Activated CD8-positive, alpha-beta memory T cell treated with anti-CD3 and anti-CD28 coated beads for 48 hours (primary cell): ENCODE results near the gene GJB3.
"Not testable (repeated sequence)": the region's sequence is repeated elsewhere in the genome, so short reads cannot be mapped to it uniquely, and the experiment has no call there.

Source experiments
- DNase-seq, 3 experiments: peaks; one replicate each; pipeline ENCODE4 v3.0.0-alpha.2; 2020; ENCODE audit warnings: low read depth in 2 of 3, low spot score in 2 of 3

GJB3 gene

GRCh38 chr1:34759503-34760357 lies 21.3 kb upstream of the GJB3 start, which contains the start of gene GJB4:
GJB4 (plus strand) TSS chr1:34759740; CDS start chr1:34761255, 1,515 bp downstream.
- no peak for DNase-seq

DNA sequence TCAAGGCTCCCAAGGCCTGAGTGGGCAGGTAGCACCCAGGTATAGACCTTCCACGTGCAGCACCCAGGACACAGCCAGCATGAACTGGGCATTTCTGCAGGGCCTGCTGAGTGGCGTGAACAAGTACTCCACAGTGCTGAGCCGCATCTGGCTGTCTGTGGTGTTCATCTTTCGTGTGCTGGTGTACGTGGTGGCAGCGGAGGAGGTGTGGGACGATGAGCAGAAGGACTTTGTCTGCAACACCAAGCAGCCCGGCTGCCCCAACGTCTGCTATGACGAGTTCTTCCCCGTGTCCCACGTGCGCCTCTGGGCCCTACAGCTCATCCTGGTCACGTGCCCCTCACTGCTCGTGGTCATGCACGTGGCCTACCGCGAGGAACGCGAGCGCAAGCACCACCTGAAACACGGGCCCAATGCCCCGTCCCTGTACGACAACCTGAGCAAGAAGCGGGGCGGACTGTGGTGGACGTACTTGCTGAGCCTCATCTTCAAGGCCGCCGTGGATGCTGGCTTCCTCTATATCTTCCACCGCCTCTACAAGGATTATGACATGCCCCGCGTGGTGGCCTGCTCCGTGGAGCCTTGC lies 19.7 kb upstream of the GJB3 start:
- no peak for DNase-seq

- DNase-seq: no peak
Measured at GRCh38 chr1:34761776-34762307, 19.2 kb upstream of the GJB3 start.

- DNase-seq: no peak
Measured at GRCh38 chr1:34762474-34763141, 18.4 kb upstream of the GJB3 start.

DNA sequence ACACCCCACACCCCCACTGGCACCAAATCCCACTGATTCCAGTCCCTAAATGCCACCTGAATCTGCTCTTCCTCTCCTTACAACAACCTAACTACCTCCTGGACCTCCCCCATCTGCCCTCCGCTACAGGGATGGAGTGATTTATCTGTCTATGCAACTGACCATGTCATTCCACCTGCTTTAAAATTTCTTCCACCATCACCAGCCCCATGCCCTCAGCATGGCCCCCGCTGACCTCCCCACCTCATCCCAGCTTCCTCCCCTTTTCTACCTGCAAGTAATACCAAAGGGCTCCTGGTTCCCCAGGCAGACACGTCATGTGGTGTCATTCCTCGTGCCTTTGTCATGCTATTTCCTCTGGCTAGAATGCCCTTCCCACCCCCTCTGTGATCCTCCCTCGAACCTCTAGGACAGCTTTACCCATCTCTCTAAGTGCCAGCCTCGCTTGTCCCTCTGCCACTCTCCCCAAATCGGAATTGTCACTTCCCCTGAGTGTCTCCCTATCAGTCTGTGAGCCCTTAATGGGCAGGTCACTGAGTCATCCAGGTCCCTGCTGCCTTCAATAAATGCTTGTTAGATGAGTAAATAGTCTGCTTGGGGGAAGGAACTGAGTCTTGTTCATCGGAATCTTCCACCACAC lies 17.8 kb upstream of the GJB3 start:
- no peak for DNase-seq

DNA sequence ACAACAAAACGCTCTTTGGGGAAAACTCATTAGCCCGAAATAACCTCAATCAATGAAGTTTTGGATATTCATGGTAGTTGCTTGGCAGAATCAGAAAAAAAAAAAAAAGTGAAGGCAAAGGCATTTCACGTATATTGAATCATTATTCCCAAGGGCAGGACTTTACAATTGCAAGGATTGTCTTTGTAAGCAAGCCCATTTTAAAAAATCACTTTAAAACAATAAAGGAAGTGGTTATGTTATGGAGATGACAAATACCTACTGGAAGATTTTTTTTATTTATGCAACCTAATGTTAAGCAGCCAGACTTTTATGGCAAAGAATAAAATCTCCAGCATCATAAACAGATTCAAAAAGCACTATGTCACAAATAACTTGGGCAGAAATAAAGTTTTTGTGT lies 12.2 kb upstream of the GJB3 start:
- no peak for DNase-seq

- DNase-seq: no peak
Measured at GRCh38 chr1:34770891-34771504, 10.0 kb upstream of the GJB3 start.

GRCh38 chr1:34771573-34772371 lies 9.2 kb upstream of the GJB3 start:
- no peak for DNase-seq

GRCh38 chr1:34773114-34773513 lies 7.9 kb upstream of the GJB3 start:
- not testable (repeated sequence) for DNase-seq

GRCh38 chr1:34774957-34775356 lies 6.1 kb upstream of the GJB3 start:
- no peak for DNase-seq

GRCh38 chr1:34776911-34777310 lies 4.1 kb upstream of the GJB3 start:
- DNase-seq: no peak

DNA sequence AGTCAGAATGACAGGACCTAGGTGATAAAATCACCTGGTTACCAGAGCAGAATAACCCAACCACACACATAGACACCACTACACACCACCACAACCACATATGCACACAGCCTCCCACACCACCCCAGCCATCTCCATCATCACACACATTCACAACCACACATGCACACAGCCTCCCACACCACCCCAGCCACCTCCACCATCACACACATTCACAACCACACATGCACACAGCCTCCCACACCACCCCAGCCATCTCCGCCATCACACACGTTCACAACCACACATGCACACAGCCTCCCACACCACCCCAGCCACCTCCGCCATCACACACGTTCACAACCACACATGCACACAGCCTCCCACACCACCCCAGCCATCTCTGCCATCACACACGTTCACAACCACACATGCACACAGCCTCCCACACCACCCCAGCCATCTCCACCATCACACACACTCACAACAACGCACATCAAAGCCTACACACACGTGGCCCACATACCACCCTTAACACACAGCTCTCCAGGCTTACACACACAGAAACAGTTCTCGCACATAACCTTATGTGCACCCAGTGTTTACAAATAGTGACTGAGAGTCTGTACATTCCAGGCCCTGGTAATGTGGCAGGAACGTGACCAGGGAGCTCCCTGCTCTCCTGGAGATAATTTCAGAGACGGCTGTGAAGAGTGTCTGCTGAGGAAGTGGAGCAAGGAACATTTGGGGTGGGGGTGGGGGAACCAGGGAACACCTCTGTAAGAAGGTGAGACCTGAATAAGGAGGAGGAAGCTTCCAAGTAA lies 3.3 kb upstream of the GJB3 start:
- DNase-seq: no peak

- no peak for DNase-seq
Measured at GRCh38 chr1:34778381-34778780, 2.6 kb upstream of the GJB3 start.

DNA sequence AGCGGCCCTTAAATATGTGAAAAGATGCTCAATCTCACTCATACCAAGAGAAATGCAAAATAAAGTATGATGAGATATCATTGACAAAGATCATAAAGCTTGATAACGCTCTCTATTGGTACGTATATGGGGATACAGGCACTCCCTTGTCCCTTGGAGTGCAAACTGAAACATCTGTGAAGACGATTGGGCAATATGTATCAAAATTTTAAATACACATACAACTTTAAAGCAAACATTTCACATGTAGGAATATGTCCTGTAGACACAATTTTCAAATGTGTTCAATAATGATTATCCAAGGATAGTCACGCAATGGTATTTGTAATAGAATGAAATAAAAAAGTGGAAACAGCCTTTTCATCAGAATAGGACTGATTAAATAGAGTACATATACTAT lies 2.0 kb upstream of the GJB3 start:
- DNase-seq: no peak

DNA sequence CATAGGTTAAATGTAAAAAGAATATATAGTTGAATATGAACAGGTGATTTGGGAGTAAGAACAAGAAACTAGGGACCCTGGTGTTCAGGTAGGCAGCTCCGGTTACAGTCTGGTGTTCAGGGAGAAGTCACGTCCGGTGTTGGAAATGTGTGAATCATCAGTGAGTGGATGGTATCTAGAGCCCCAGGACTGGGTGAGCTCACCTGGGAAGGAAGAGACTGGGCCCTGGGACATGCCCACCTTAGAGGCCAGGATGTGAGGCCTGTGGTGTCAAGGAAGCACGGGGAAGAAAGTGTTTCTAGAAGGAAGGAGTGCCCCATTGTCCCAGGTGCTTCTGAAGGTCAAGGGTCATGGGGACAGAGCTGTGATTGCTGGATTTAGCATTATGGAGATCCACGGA lies 1.5 kb upstream of the GJB3 start:
- DNase-seq: no peak

DNA sequence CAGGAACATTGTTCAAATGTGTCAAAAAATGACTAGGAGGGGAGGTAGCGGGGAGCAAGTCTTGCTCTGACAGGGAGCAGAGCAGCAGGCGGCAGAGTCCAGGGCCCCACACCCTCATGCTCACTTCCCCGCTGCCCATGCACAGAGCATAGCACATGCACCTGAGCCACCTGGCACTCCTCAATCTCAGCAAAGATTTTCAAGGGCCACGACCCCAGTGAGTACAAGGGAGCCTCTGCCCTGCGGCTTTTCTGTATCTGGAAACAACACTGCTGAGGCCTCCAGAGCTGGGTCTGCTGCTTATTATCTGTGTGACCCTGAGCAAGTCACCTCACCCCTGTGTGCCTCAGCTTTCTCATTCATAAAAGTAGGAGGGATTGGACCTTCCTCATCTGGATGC lies 1.1 kb upstream of the GJB3 start:
- DNase-seq: no peak

- no peak for DNase-seq
Measured at GRCh38 chr1:34780528-34780927, 486 bp upstream of the GJB3 start.

DNA sequence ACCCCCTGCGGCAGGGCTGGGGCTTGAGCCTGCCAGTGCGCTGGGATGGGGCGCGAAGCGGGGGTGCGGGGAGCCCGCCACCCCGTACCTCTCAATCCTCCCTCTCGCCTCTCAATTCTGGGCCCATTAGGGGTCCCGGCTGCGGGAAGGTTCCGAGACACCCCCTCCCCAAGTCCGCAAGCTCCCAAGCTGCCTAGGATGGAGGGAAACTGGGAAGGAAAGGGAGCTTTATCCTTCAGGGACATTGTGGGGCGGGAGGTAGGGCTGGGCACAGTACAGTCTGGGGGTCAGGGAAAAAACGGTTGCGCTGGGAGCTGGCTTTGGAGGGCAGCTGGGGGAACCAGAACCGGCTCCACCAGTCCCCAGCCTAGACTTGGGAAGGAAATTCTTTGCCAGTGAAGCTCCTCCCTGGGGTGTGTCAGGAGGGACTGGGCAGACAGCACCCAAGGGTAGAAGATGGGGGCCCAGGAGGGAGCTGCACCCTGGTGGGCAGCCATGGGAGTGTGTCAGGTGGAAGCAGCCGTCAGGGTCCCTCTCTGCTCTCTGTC lies 904 bp downstream of the GJB3 start:
- no peak for DNase-seq

DNA sequence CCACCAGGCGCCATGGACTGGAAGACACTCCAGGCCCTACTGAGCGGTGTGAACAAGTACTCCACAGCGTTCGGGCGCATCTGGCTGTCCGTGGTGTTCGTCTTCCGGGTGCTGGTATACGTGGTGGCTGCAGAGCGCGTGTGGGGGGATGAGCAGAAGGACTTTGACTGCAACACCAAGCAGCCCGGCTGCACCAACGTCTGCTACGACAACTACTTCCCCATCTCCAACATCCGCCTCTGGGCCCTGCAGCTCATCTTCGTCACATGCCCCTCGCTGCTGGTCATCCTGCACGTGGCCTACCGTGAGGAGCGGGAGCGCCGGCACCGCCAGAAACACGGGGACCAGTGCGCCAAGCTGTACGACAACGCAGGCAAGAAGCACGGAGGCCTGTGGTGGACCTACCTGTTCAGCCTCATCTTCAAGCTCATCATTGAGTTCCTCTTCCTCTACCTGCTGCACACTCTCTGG lies 3.8 kb downstream of the GJB3 start:
- DNase-seq: no peak
